AG04450 (cell line): ENCODE measurements around the gene PRKCSH. TPM values are rescaled to one million over a fixed set of nuclear protein-coding genes. Genes with fewer than 3 reads are reported as not detected.

ENCODE experiments used
- CTCF ChIA-PET: fragments of 300-600, 350-600 bp; formaldehyde crosslinking; extraction: SDS; loops from one replicate; lab custom pipeline; 2022; ENCODE audit warnings: antibody characterized with exemption, inconsistent platforms; lab: Charles Lee
- POLR2A ChIA-PET: fragments of 350-600 bp; formaldehyde crosslinking; extraction: SDS; loops from one replicate; lab custom pipeline; 2021; ENCODE audit warnings: antibody characterized with exemption, inconsistent platforms; lab: Yijun Ruan, JAX
- DNase-seq: peaks from one replicate; pipeline ENCODE4 v3.0.0-alpha.2; 2011; ENCODE audit warnings: low read depth, low spot score
- H3K27ac ChIP-seq: one replicate; pipeline ENCODE4 v1.5.1; 2012; ENCODE audit warnings: low read depth, low read length, control low read depth
- H3K27me3 ChIP-seq: one replicate; pipeline ENCODE4 v1.6.0; 2012; ENCODE audit warnings: low read length; ENCODE audit not compliant: control insufficient read depth, insufficient read depth
- H3K4me3 ChIP-seq: 2 replicates; pipeline ENCODE4 v1.5.1; 2011; ENCODE audit warnings: mild to moderate bottlenecking, low read depth, low read length, control low read depth
- H3K9me3 ChIP-seq: 2 replicates; pipeline ENCODE4 v1.5.1; 2012; ENCODE audit warnings: low read length; ENCODE audit not compliant: control insufficient read depth, insufficient read depth
- CTCF ChIP-seq: IDR thresholded peaks from 2 replicates; pipeline ENCODE4 v1.5.1; 2011; ENCODE audit warnings: low read depth, low read length, control low read depth, inconsistent platforms
- polyA minus RNA-seq: library from RNA; depleted of rRNA, polyadenylated mRNA; stranded (reverse); fragments of >200 nt; gene quantifications from 2 replicates; pipeline ENCODE4 v1.2.3, GENCODE V29; 2011; rRNA and poly(A)+ RNA removed
- polyA plus RNA-seq: library from polyadenylated mRNA; depleted of rRNA; stranded (reverse); fragments of >200 nt; gene quantifications from 2 replicates; pipeline ENCODE4 v1.2.3, GENCODE V29; 2011; rRNA removed

Gene PRKCSH
- 125 and 165 TPM in 2 replicates for polyA plus RNA-seq
- 134 and 184 TPM in 2 replicates for polyA minus RNA-seq

GRCh38 chr19:11435057-11435832 is at the start of gene PRKCSH, which contains the start of gene ODAD3:
PRKCSH (plus strand) TSS chr19:11435635; CDS start chr19:11436118, 483 bp downstream.
ODAD3 (minus strand) TSS chr19:11435121; CDS start chr19:11435016, 105 bp downstream.
- peak; percentile 99 for DNase-seq
- Histone ChIP-seq H3K4me3 (peak within 1 kb of the TSS; percentile 99), H3K27ac (peak within 1 kb of the TSS; percentile 61), H3K9me3 (no peaks in the 10 kb centered on the region), H3K27me3 (no peaks in the 10 kb centered on the region)
- ChIA-PET CTCF (interaction anchor here (0.5 to 1.6 kb wide), 29 partner anchors 8 to 195 kb away, joined by 3 to 11 read pairs (median 4); no protein-coding TSS in a partner anchor), POLR2A (interaction anchor here (0.8 to 1.4 kb wide), 3 partner anchors 34 to 58 kb away, joined by 3 read pairs; no protein-coding TSS in a partner anchor)
- peak; percentile 91 for TF ChIP-seq CTCF

- DNase-seq = no peak
- no peaks in the 10 kb centered on the region; the same call in none of the 2 replicates for H3K9me3 ChIP-seq
- ChIA-PET CTCF (interaction anchor here (0.6 to 2.0 kb wide), 3 partner anchors 24 to 144 kb away, joined by 3 to 11 read pairs (median 5); partner anchors contain the start of genes ODAD3 and PRKCSH), POLR2A (no interaction called here)
- no peak overlapping the region for H3K27ac ChIP-seq
- no peak for TF ChIP-seq CTCF
- no peak overlapping the region for H3K4me3 ChIP-seq
- peaks cover 3% of the 10 kb centered on the region for H3K27me3 ChIP-seq
Observed at GRCh38 chr19:11387162-11388034, 48.0 kb upstream of the PRKCSH start.

- no peak overlapping the region for H3K4me3 ChIP-seq
- H3K27me3 ChIP-seq = no peaks in the 10 kb centered on the region
- no peak for TF ChIP-seq CTCF
- no peak for DNase-seq
- H3K9me3 ChIP-seq = no peaks in the 10 kb centered on the region; the same call in 1 of the 2 replicates
- POLR2A ChIA-PET = no interaction called here
- no peak overlapping the region for H3K27ac ChIP-seq
- CTCF ChIA-PET = interaction anchor here (0.6 to 2.4 kb wide), 4 partner anchors 9 to 58 kb away, joined by 3 to 7 read pairs (median 4); partner anchors contain the start of genes ODAD3 and PRKCSH
Observed at GRCh38 chr19:11390359-11390758, 45.1 kb upstream of the PRKCSH start.

- ChIA-PET POLR2A (no interaction called here), CTCF (interaction anchor here (0.5 to 2.4 kb wide), 6 partner anchors 8 to 59 kb away, joined by 3 to 11 read pairs (median 4); partner anchors contain the start of genes ODAD3 and PRKCSH)
- no peaks in the 10 kb centered on the region; the same call in 1 of the 2 replicates for H3K9me3 ChIP-seq
- H3K4me3 ChIP-seq = no peak overlapping the region
- DNase-seq = no peak
- no peak overlapping the region for H3K27ac ChIP-seq
- no peaks in the 10 kb centered on the region for H3K27me3 ChIP-seq
- no peak for TF ChIP-seq CTCF
Observed at GRCh38 chr19:11390933-11391680, 44.3 kb upstream of the PRKCSH start.
